ENCODE data around the gene LTBR. TPM values are rescaled to one million over a fixed set of nuclear protein-coding genes. Genes with fewer than 3 reads are reported as not detected.

Gene LTBR
- total RNA-seq, 1 experiment from 2014 or later: 178 TPM

DNA sequence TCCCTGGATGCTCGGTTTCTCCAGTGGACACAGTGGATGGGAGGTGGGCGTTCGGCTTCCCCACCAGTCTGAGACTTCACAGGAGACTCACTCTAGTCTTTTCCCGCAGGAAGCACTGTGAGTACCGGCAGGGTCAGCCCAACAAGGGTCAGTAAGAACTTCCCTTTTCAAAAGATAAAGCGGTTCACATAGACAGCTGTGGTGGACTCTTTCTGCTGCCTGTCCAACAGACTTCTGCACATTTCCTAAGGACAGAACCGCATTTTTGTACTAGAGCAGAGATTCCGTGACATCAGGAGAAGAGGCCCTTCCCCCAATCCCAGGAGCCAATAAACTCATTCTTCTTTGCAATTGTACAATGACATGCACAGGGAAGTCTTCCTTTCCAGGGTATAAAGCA is 10.4 kb downstream of the LTBR start:
- Histone ChIP-seq H3K27me3 (ENCODE audit: insufficient read depth, low read depth) (no peaks in the 10 kb centered on the region), H3K4me1 (replicated peaks; ENCODE audit: insufficient read depth) (no peaks in the 10 kb centered on the region), H3F3A (ENCODE audit: insufficient read depth, low read depth) (peaks cover 57% of the 10 kb centered on the region), H3K79me2 (ENCODE audit: low read depth) (no peaks in the 10 kb centered on the region), H3K9me2 (ENCODE audit: insufficient read depth) (no peaks in the 10 kb centered on the region), H3K36me3 (ENCODE audit: low read depth) (peaks cover 13% of the 10 kb centered on the region), H3K4me2 (no peak overlapping the region), H3K27ac (no peak overlapping the region), H3K4me3 (no peak overlapping the region), H2AFZ (no peak overlapping the region), H3K9me3 (ENCODE audit: insufficient read depth, low read depth) (no peaks in the 10 kb centered on the region), H4K20me1 (ENCODE audit: insufficient read depth) (no peaks in the 10 kb centered on the region; the same call in 1 of the 2 replicates)
- ChIA-PET POLR2A (ENCODE audit: unreplicated experiment) (interaction anchor here (0.6 kb wide), 1 partner anchor 23 kb away, joined by 3 read pairs; no protein-coding TSS in a partner anchor), CTCF (no interaction called here)
- no peak for TF ChIP-seq EZH2 (IDR thresholded peaks at IDR 0.05; ENCODE audit: low read depth)
- no peak for TF ChIP-seq CTCF (conservative IDR thresholded peaks at IDR 0.05)
- TSS peak; percentile 2 for BruUV-seq (replicated peaks)
- DNase-seq: no peak
- intact Hi-C loops (cut with micrococcal nuclease; ENCODE audit: unreplicated experiment): no loop called here

- Histone ChIP-seq H2AFZ (no peak overlapping the region), H3K9me3 (ENCODE audit: insufficient read depth, low read depth) (no peaks in the 10 kb centered on the region), H3K27ac (no peak overlapping the region), H3F3A (ENCODE audit: insufficient read depth, low read depth) (peaks cover 50% of the 10 kb centered on the region), H3K4me3 (no peak overlapping the region), H3K79me2 (ENCODE audit: low read depth) (no peaks in the 10 kb centered on the region), H3K36me3 (ENCODE audit: low read depth) (peaks cover 13% of the 10 kb centered on the region), H3K4me2 (no peak overlapping the region), H3K27me3 (ENCODE audit: insufficient read depth, low read depth) (no peaks in the 10 kb centered on the region), H3K9me2 (ENCODE audit: insufficient read depth) (no peaks in the 10 kb centered on the region), H4K20me1 (ENCODE audit: insufficient read depth) (no peaks in the 10 kb centered on the region; the same call in 1 of the 2 replicates), H3K4me1 (replicated peaks; ENCODE audit: insufficient read depth) (no peaks in the 10 kb centered on the region)
- BruUV-seq (replicated peaks): no TSS peak
- ChIA-PET CTCF (no interaction called here), POLR2A (ENCODE audit: unreplicated experiment) (interaction anchor here (0.6 kb wide), 1 partner anchor 155 kb away, joined by 3 read pairs; no protein-coding TSS in a partner anchor)
- intact Hi-C loops (cut with micrococcal nuclease; ENCODE audit: unreplicated experiment): no loop called here
- no peak for DNase-seq
- TF ChIP-seq EZH2 (IDR thresholded peaks at IDR 0.05; ENCODE audit: low read depth) (no peak), CTCF (conservative IDR thresholded peaks at IDR 0.05) (no peak)
Measured at GRCh38 chr12:6396031-6396430, 12.1 kb downstream of the LTBR start.

DNA sequence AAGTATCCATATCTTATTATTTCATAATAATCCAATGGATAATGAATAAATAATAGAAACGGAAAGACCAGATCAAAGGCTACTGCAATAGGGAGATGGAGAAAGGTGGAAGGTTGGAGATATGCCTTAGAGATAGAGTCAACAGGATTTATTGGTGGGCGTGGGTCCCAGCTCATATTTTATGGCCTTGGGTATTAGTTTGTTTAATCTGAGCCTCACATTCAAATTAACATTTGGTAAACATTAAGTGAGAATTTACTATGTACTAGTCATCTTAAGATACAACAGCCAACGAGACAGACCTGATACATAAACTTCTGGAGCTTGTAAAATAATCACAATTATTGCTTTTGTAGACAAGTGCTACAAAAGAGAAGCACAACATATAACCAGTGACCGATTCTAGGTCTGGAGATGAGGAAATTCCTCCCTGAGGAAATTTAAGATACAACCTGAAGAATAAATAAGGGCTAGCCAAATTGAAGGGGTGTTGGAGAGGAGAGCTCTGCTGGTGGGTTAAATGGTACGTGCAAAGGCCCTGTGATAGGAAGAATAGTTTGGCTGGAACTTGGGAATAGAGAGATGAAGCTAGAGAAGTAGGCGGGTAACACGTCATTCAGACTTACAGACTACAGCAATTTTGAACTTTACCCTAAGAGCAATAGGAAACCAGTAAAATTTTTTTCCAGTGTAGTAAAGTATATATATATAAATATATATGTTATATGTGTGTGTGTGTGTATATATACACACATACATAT is 16.1 kb downstream of the LTBR start:
- ChIA-PET CTCF (interaction anchor here (0.5 kb wide), 1 partner anchor 159 kb away, joined by 4 read pairs; no protein-coding TSS in a partner anchor), POLR2A (ENCODE audit: unreplicated experiment) (interaction anchor here (1.0 kb wide), 1 partner anchor 24 kb away, joined by 7 read pairs; no protein-coding TSS in a partner anchor)
- Histone ChIP-seq H3K27me3 (ENCODE audit: insufficient read depth, low read depth) (no peaks in the 10 kb centered on the region), H3K4me2 (no peak overlapping the region), H3K9me2 (ENCODE audit: insufficient read depth) (no peaks in the 10 kb centered on the region), H3K27ac (no peak overlapping the region), H3K9me3 (ENCODE audit: insufficient read depth, low read depth) (no peaks in the 10 kb centered on the region), H4K20me1 (ENCODE audit: insufficient read depth) (no peaks in the 10 kb centered on the region), H3F3A (ENCODE audit: insufficient read depth, low read depth) (peaks cover 21% of the 10 kb centered on the region; the same call in 1 of the 2 replicates), H3K36me3 (ENCODE audit: low read depth) (peaks cover 9% of the 10 kb centered on the region; the same call in 1 of the 2 replicates), H2AFZ (no peak overlapping the region), H3K4me3 (no peak overlapping the region), H3K4me1 (replicated peaks; ENCODE audit: insufficient read depth) (no peaks in the 10 kb centered on the region), H3K79me2 (ENCODE audit: low read depth) (no peaks in the 10 kb centered on the region)
- DNase-seq: no peak
- intact Hi-C loops (cut with micrococcal nuclease; ENCODE audit: unreplicated experiment): no loop called here
- TF ChIP-seq CTCF (conservative IDR thresholded peaks at IDR 0.05) (no peak), EZH2 (IDR thresholded peaks at IDR 0.05; ENCODE audit: low read depth) (no peak)
- BruUV-seq (replicated peaks): no TSS peak
